ENCODE measurements around the gene NCAPG. TPM values are rescaled to one million over a fixed set of nuclear protein-coding genes. Genes with fewer than 3 reads are reported as not detected.
A peak's percentile ranks its signal among the peaks of the same experiment; 100 is the strongest.

Gene NCAPG, protein sequence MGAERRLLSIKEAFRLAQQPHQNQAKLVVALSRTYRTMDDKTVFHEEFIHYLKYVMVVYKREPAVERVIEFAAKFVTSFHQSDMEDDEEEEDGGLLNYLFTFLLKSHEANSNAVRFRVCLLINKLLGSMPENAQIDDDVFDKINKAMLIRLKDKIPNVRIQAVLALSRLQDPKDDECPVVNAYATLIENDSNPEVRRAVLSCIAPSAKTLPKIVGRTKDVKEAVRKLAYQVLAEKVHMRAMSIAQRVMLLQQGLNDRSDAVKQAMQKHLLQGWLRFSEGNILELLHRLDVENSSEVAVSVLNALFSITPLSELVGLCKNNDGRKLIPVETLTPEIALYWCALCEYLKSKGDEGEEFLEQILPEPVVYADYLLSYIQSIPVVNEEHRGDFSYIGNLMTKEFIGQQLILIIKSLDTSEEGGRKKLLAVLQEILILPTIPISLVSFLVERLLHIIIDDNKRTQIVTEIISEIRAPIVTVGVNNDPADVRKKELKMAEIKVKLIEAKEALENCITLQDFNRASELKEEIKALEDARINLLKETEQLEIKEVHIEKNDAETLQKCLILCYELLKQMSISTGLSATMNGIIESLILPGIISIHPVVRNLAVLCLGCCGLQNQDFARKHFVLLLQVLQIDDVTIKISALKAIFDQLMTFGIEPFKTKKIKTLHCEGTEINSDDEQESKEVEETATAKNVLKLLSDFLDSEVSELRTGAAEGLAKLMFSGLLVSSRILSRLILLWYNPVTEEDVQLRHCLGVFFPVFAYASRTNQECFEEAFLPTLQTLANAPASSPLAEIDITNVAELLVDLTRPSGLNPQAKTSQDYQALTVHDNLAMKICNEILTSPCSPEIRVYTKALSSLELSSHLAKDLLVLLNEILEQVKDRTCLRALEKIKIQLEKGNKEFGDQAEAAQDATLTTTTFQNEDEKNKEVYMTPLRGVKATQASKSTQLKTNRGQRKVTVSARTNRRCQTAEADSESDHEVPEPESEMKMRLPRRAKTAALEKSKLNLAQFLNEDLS
- 77.7 and 98.5 TPM in 2 replicates for total RNA-seq (2014; rRNA removed; shearing (Covaris generic))

- DNase-seq (ENCODE audit: low spot score): peak; percentile 99
These were observed at the start of gene NCAPG, which contains the start of gene DCAF16 for GRCh38 chr4:17810260-17811077. Gene NCAPG, plus strand, starts transcription at chr4:17810979. Its CDS starts 99 bp downstream, at chr4:17811078. Gene DCAF16, minus strand, starts transcription at chr4:17810757. Its CDS starts 6,616 bp downstream, at chr4:17804141.

DNA sequence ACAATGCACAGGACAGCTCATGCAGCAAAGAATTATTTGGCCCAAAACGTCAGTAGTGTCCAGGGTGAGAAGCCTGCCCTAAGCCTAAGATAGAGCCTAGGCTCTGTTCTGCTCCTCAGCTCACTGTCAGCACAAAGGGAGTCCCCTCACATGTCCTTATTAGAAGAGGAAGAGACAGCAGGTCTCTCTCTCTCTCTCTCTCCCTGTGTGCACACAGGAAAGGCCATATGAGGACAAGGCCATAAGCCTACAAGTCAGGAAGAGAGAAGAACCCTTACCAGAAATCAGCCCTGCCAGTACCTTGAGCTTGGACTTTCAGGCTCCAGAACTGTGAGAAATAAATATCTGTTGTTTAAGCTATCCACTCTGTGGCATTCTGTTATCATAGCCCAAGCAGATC is 49.7 kb upstream of the NCAPG start:
- no peak for DNase-seq (ENCODE audit: low spot score)

DNA sequence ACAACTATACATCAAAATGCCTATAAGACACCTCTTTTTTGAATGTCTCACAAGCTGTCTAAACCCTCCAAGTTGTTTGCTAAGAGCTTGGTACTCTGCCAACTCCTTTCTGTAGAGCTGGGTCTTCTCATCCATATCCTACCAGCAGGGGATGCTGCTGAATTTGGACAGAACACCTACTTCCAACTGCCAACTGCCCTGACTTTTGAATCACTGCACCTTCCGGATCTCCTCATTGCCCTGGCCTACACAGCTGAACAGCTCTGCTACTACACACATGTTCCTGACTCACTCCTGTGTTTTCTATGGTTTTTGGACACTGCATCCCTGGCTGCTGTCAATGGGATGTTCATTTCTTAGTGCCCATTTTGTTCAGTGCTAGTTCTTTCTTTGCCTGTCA is 48.1 kb upstream of the NCAPG start:
- DNase-seq (ENCODE audit: low spot score): no peak

- no peak for DNase-seq (ENCODE audit: low spot score)
These were observed 47.4 kb upstream of the NCAPG start for GRCh38 chr4:17763416-17763815.

- DNase-seq (ENCODE audit: low spot score): no peak
These were observed 46.8 kb upstream of the NCAPG start for GRCh38 chr4:17763931-17764330.

DNA sequence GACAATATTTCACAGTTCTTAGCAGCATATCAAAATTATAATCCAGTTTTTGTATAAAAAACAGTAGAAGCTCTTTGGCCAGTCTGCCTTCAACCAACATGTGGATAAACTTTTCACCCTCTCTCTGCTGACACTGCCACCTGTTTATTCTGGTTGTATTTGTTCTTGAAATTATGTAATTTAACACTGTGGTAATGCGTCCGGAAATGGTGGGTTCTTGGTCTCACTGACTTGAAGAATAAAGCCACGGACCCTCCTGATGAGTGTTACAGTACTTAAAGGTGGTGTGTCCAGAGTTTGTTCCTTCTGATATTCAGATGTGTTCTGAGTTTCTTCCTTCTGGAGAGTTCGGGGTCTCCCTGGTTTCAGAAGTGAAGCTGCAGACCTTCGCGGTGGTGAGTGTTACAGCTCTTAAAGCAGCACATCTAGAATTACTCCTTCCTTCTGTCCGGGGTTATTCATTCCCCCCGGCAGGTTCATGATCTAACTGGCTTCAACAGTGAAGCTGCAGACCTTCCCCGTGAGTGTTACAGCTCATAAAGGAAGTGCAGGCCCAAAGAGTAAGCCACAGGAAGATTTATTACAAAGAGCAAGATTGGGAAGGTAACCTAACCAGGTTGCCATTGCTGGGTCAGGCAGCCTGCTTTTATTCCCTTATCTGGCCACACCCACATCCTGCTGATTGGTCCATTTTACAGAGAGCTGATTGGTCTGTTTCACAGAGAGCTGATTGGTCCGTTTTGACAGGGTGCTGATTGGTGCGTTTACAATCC is 45.1 kb upstream of the NCAPG start:
- no peak for DNase-seq (ENCODE audit: low spot score)

- no peak for DNase-seq (ENCODE audit: low spot score)
These were observed 43.8 kb upstream of the NCAPG start for GRCh38 chr4:17766826-17767458.

- DNase-seq (ENCODE audit: low spot score): no peak
These were observed 41.2 kb upstream of the NCAPG start for GRCh38 chr4:17769406-17770174.

- no peak for DNase-seq (ENCODE audit: low spot score)
These were observed 39.9 kb upstream of the NCAPG start for GRCh38 chr4:17770845-17771244.

DNA sequence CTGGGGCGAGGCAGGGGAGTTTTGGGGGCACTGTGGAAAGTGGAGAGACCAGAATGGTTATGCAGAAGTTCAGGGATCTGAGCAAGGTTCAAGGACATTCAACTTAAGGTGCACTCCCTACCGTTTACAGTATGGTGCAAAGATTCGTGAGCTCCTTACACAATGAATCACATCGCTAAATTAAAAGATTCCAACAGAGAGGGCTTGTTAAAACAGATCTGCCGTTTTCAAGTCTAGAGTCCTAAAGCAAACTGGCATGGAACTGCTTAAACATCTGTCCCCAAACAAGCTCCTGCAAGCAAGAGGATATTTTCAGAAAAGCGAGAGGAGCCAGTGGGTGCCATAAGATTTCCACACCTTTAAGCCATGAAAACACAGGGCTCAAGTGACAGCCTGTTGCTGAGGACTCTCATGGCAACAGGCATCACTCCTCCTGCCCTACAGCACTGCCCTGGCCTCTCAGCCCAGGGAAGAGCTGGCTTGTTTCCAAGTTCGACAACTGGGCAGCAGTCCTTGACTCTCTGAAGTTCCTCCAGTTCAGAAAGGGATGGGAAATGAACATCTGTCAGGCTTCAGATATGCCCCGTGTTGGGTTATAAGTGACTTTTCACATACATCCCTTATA is 39.4 kb upstream of the NCAPG start:
- DNase-seq (ENCODE audit: low spot score): no peak

DNA sequence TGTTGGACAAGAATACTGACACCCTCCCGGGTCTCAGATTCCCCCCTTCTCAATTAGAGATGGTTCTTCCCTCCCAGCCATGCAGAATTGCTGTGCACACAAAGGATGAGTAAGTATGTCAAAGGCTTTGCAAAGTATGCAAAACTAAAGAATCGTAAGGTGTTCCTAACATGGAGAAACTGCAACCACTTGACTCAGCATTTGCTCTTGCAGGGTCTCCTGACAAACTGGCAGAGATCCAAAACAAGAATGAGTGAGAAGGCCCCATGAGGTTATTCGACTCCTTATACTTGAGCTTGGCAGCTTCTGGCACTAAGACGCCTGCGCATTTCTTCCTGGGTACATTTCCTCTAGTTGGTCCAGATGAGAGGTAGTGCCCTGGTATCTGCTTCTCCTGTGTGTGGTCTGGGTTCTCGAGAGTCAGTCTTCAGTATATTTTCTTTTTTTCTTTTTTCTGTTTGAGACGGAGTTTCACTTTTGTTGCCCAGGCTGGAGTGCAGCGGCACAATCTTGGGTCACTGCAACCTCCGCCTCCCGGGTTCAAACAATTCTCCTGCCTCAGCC is 37.6 kb upstream of the NCAPG start:
- DNase-seq (ENCODE audit: low spot score): no peak

DNA sequence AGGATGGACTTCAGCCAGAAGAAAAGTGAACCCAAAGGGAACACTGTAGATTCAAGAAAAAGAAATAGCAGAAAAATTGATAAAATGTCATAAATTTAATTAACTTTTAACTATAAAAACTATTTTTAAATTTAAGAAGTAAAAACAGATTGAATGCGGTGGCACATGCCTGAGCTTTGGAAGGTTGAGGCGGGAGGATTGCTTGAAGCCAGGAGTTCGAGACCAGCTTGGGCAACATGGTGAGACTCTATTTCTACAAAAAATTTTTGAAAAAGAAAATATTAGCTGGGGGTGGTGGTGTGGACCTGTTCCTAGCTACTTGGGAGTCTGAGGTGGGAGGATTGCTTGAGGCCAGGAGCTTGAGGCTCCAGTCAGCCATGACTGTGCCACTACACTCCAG is 32.3 kb upstream of the NCAPG start:
- no peak for DNase-seq (ENCODE audit: low spot score)

DNA sequence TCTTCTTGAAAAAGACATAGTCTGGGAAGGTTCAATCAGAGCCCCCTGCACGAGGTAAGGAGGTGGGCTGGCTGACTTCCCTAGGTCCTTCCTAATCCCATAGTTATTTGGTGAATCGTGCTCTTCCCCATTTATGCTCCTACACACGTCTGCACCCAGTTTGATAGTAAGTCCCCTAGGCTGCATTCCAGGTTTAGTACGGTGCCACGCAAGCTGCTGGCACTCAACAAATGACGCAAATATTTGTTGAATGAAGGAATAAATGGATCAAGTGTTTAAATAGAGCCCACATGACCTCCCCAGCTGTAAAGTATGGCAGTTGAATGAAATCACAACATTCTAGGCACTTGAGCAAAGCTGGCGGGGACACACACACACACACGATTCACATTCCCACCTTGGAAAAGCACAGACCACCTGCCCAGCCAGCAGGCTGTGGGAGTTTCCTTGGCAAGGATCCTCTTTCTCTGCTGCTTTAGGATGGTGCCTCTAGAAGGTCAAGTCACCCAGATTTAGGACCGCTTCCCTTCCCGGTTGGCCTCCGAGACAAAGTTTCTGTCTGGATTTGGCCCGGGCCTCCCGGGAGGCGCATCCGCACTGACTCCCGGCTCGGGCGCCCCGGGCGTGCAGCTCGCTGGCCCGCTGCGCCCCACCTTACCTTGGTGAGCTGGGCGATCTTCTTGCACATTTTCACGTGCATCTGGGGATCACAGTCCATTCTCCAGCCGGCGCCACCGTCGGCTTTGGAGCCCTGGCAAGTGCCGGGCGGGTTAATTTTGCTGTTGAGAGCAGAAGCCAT is 30.1 kb upstream of the NCAPG start:
- no peak for DNase-seq (ENCODE audit: low spot score)

DNA sequence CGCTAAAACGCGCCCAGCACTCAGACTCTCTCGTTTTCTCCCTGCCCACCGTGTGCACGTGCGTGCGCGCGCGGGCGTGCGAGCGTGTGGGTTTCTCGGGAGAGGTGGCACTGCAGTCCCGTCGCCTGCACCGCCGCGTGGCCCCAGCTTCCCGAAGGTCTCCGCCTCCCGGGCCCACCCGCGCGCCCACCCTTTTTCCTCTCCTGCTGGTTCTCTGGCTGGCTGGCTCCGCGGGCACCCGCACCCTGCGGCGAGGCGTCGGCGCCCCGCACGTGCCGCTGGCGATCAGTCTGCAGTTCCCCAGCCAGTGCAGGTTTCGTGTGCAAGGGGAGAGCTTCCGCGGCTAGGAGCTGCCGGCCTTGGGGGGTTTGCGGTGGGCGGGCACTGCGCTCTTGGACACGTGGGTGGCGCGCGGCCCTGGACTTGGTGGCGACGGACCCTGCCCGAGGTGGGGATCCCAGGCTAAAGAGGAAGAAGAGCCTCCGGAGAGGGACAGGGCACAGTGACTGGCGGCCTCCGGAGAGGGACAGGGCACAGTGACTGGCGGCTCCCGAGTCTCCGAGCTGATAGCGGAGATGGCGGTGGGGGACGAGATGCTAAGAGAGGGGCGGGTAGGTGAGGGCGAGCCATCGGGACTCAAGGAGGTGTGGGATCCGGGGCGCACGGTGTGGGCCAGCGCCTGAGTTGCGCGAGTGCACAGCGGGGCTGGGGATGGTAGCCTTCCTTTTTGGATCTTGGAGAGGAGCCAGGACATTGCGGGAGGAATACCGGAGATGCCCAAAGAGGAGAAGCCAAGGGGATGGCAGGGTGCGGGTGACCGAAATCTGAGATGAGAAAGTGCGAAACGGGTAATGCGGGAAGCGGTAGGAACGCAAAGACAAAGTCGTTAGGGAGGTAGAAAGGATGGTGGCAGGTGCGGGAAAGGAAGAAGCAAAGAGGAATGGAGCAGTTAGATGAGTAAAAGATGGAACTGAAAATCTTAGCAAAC is 29.2 kb upstream of the NCAPG start, which contains the start of gene FAM184B:
Gene FAM184B, minus strand, starts transcription at position 322 of the 988 bp plus-strand sequence. CDS start 322 bp downstream, outside the sequence.
- no peak for DNase-seq (ENCODE audit: low spot score)

DNA sequence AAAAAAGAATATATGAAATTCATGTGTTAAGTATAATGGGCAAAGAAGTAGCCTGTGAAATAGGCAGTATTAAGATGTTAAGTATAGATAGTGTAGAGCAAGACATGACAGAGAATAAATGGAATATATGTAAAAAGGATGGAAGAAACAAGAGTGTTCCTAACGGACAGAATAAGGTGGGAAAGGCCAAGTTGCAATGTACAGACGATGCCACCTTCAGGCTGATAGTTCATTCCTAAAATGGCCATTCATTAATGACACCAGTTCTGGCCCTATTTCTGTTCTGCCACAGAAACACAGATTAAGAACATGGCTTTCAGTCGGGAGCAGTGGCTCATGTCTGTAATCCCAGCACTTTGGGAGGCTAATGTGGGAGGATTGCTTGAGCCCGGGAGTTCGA is 24.9 kb upstream of the NCAPG start:
- no peak for DNase-seq (ENCODE audit: low spot score)

DNA sequence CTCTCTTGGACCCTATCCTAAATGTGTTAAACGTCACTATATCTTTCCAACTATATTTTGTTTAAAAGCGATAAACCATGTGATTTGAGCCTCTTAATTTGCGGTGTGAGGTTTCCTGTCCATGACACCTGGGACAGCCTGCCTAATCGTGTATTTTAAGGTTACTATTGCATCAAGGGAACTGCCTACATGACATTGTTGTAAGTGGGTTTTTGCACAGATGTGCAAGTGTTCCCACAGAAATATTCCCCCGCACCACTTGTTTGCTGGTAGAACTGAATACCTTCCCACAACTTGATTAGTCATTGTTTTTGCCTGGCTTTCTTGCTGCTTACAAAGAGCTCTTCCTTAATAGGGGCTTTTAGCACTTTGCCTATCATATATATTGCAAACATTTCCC is 24.2 kb upstream of the NCAPG start:
- no peak for DNase-seq (ENCODE audit: low spot score)

All from A172 (cell line).